SK-N-SH treated with all-trans-retinoic acid at 6 μM for 48 hours (cell line): ENCODE data around the gene GP1BB.

ENCODE experiments used
- ATAC-seq: fragments of 200-7000 bp; cut with Tn5 transposase; 3 replicates; pipeline ENCODE4 v1.9.1; 2020; ENCODE audit warnings: mild to moderate bottlenecking, moderate library complexity
- ARNTL ChIP-seq: fragments of 450-650 bp; formaldehyde crosslinking; IDR thresholded peaks from 2 replicates; pipeline ENCODE4 v1.5.0; 2020; ENCODE audit warnings: low read depth, mild to moderate bottlenecking, moderate library complexity, borderline replicate concordance
- BACH2 ChIP-seq: fragments of 250-450 bp; sonication (Bioruptor Pico); IDR thresholded peaks from 2 replicates; pipeline ENCODE4 v1.9.0; 2021; ENCODE audit warnings: mild to moderate bottlenecking, borderline replicate concordance
- CSDC2 ChIP-seq: fragments of 250-450 bp; sonication (Bioruptor Pico); IDR thresholded peaks from 2 replicates; pipeline ENCODE4 v1.5.0; 2020; ENCODE audit warnings: mild to moderate bottlenecking, moderate library complexity
- ESRRG ChIP-seq: fragments of 250-450 bp; sonication (Bioruptor Pico); IDR thresholded peaks from 2 replicates; pipeline ENCODE4 v1.6.1; 2021; ENCODE audit warnings: mild to moderate bottlenecking
- GLIS3 ChIP-seq: fragments of 250-450 bp; sonication (Bioruptor Pico); IDR thresholded peaks from 2 replicates; pipeline ENCODE4 v1.5.0; 2020; ENCODE audit warnings: mild to moderate bottlenecking, moderate library complexity
- ISL1 ChIP-seq: fragments of 250-450 bp; sonication (Bioruptor Pico); IDR thresholded peaks from 2 replicates; pipeline ENCODE4 v2.1.2; 2022; ENCODE audit warnings: mild to moderate bottlenecking, moderate library complexity
- OSR1 ChIP-seq: fragments of 250-450 bp; sonication (Bioruptor Pico); IDR thresholded peaks from 2 replicates; pipeline ENCODE4 v1.8.0; 2022; ENCODE audit warnings: moderate library complexity, mild to moderate bottlenecking, inconsistent platforms
- PPARA ChIP-seq: fragments of 250-450 bp; sonication (Bioruptor Pico); IDR thresholded peaks from 2 replicates; pipeline ENCODE4 v1.5.0; 2020; ENCODE audit warnings: mild to moderate bottlenecking, borderline replicate concordance
- RARB ChIP-seq: fragments of 250-450 bp; sonication (Bioruptor Pico); IDR thresholded peaks from 2 replicates; pipeline ENCODE4 v1.8.0; 2021; ENCODE audit warnings: mild to moderate bottlenecking, moderate library complexity
- SNAI2 ChIP-seq: fragments of 250-450 bp; sonication (Bioruptor Pico); IDR thresholded peaks from 2 replicates; pipeline ENCODE4 v1.5.0; 2020; ENCODE audit warnings: mild to moderate bottlenecking, moderate library complexity
- TOX ChIP-seq: fragments of 250-450 bp; sonication (Bioruptor Pico); IDR thresholded peaks from 2 replicates; pipeline ENCODE4 v1.8.0; 2021; ENCODE audit warnings: mild to moderate bottlenecking, moderate library complexity, borderline replicate concordance
- ZC3H10 ChIP-seq: fragments of 250-450 bp; sonication (Bioruptor Pico); IDR thresholded peaks from 2 replicates; pipeline ENCODE4 v1.5.1; 2021; ENCODE audit warnings: mild to moderate bottlenecking, moderate library complexity
- ZFP3 ChIP-seq: fragments of 250-450 bp; sonication (Bioruptor Pico); IDR thresholded peaks from 2 replicates; pipeline ENCODE4 v1.5.0; 2020; ENCODE audit warnings: mild to moderate bottlenecking, moderate library complexity
- ZFP30 ChIP-seq: fragments of 450-650 bp; formaldehyde crosslinking; IDR thresholded peaks from 2 replicates; pipeline ENCODE4 v1.5.0; 2022; ENCODE audit warnings: mild to moderate bottlenecking, moderate library complexity
- ZNF70 ChIP-seq: fragments of 450-650 bp; formaldehyde crosslinking; IDR thresholded peaks from 2 replicates; pipeline ENCODE4 v1.5.0; 2020; ENCODE audit warnings: mild to moderate bottlenecking, moderate library complexity
- ZNF8 ChIP-seq: fragments of 450-650 bp; formaldehyde crosslinking; IDR thresholded peaks from 2 replicates; pipeline ENCODE4 v1.5.0; 2020; ENCODE audit warnings: mild to moderate bottlenecking, moderate library complexity
- TF ChIP-seq, protein P1 (sequence below): fragments of 250-450 bp; sonication (Bioruptor Pico); IDR thresholded peaks from 2 replicates; pipeline ENCODE4 v1.5.1; 2020; ENCODE audit warnings: low read depth, mild to moderate bottlenecking, moderate library complexity
- TF ChIP-seq, protein P2 (sequence below): fragments of 250-450 bp; sonication (Bioruptor Pico); IDR thresholded peaks from 2 replicates; pipeline ENCODE4 v1.5.1; 2021; ENCODE audit warnings: mild to moderate bottlenecking, moderate library complexity
- TF ChIP-seq, protein P3 (sequence below): fragments of 250-450 bp; sonication (Bioruptor Pico); IDR thresholded peaks from 2 replicates; pipeline ENCODE4 v1.5.0; 2020; ENCODE audit warnings: mild to moderate bottlenecking, moderate library complexity
- TF ChIP-seq, protein P4 (sequence below): fragments of 250-450 bp; sonication (Bioruptor Pico); IDR thresholded peaks from 2 replicates; pipeline ENCODE4 v1.8.0; 2020; ENCODE audit warnings: mild to moderate bottlenecking, moderate library complexity, borderline replicate concordance
- TF ChIP-seq, protein P5 (sequence below): fragments of 250-450 bp; sonication (Bioruptor Pico); IDR thresholded peaks from 2 replicates; pipeline ENCODE4 v1.8.0; 2021; ENCODE audit warnings: low read depth, mild to moderate bottlenecking, moderate library complexity, borderline replicate concordance

GP1BB gene

DNA sequence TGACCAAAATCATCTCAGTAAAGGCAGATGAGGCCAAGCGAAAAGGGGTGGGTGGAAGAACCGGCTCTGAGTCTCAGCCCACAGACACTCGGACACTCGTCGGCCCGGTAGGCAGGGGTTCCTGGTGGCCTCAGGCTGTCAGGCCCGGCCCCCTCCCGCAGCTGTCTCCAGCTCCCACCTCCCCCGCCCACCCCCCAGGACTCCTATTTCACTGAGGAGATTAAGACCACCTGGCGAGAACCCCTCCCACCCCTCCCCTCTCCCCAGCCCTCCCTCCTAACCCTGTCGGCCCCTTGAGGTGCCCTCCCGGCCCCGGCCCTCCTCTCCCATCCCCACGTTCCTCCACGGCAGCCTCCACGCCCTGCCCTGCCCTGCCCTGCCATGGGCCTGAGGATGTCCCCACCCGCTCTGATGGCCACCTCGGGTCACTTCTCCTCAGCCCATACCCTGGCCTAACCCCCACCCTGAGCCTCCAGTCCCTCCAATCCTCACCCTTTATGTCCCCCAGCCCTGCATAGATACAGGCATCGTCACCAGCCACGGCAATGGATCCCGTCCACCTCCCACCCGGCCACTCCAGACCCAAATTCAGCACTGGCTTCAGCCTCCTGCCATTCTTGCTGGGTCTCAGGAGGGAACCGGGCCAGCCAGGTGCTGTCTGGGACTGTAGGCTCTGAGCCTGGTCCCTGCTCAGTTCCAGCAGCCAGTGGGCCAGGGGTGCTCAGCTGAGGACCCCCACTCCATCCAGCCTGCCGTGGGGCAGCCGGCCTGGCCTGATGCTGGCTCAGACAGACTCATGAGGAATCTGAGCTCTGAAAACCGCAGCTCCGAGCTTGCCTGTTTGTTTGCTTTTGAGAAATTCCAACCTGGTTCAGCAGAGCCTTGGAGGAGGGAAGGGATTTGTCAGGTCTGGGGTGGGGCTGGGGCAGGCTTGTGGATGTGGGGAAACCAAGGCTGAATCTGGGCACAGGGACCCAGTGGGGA lies 27.5 kb downstream of the GP1BB start:
- TF ChIP-seq ZNF70 (CRISPR knock-in tag) (no peak), OSR1 (no peak), ZFP30 (no peak), PPARA (no peak), ISL1 (CRISPR knock-in tag) (no peak), CSDC2 (CRISPR knock-in tag) (no peak), TOX (no peak), RARB (no peak), SNAI2 (no peak), ARNTL (CRISPR knock-in tag) (no peak), GLIS3 (no peak), BACH2 (CRISPR knock-in tag) (no peak), ZFP3 (CRISPR knock-in tag) (no peak), ZNF8 (no peak)
- TF ChIP-seq, protein P1, sequence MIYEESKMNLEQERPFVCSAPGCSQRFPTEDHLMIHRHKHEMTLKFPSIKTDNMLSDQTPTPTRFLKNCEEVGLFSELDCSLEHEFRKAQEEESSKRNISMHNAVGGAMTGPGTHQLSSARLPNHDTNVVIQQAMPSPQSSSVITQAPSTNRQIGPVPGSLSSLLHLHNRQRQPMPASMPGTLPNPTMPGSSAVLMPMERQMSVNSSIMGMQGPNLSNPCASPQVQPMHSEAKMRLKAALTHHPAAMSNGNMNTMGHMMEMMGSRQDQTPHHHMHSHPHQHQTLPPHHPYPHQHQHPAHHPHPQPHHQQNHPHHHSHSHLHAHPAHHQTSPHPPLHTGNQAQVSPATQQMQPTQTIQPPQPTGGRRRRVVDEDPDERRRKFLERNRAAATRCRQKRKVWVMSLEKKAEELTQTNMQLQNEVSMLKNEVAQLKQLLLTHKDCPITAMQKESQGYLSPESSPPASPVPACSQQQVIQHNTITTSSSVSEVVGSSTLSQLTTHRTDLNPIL (CRISPR knock-in tag), result no peak
- TF ChIP-seq, protein P2, sequence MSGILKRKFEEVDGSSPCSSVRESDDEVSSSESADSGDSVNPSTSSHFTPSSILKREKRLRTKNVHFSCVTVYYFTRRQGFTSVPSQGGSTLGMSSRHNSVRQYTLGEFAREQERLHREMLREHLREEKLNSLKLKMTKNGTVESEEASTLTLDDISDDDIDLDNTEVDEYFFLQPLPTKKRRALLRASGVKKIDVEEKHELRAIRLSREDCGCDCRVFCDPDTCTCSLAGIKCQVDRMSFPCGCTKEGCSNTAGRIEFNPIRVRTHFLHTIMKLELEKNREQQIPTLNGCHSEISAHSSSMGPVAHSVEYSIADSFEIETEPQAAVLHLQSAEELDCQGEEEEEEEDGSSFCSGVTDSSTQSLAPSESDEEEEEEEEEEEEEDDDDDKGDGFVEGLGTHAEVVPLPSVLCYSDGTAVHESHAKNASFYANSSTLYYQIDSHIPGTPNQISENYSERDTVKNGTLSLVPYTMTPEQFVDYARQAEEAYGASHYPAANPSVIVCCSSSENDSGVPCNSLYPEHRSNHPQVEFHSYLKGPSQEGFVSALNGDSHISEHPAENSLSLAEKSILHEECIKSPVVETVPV (CRISPR knock-in tag), result no peak
- TF ChIP-seq, protein P3, sequence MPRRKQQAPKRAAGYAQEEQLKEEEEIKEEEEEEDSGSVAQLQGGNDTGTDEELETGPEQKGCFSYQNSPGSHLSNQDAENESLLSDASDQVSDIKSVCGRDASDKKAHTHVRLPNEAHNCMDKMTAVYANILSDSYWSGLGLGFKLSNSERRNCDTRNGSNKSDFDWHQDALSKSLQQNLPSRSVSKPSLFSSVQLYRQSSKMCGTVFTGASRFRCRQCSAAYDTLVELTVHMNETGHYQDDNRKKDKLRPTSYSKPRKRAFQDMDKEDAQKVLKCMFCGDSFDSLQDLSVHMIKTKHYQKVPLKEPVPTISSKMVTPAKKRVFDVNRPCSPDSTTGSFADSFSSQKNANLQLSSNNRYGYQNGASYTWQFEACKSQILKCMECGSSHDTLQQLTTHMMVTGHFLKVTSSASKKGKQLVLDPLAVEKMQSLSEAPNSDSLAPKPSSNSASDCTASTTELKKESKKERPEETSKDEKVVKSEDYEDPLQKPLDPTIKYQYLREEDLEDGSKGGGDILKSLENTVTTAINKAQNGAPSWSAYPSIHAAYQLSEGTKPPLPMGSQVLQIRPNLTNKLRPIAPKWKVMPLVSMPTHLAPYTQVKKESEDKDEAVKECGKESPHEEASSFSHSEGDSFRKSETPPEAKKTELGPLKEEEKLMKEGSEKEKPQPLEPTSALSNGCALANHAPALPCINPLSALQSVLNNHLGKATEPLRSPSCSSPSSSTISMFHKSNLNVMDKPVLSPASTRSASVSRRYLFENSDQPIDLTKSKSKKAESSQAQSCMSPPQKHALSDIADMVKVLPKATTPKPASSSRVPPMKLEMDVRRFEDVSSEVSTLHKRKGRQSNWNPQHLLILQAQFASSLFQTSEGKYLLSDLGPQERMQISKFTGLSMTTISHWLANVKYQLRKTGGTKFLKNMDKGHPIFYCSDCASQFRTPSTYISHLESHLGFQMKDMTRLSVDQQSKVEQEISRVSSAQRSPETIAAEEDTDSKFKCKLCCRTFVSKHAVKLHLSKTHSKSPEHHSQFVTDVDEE (CRISPR knock-in tag), result no peak
- TF ChIP-seq, protein P4, sequence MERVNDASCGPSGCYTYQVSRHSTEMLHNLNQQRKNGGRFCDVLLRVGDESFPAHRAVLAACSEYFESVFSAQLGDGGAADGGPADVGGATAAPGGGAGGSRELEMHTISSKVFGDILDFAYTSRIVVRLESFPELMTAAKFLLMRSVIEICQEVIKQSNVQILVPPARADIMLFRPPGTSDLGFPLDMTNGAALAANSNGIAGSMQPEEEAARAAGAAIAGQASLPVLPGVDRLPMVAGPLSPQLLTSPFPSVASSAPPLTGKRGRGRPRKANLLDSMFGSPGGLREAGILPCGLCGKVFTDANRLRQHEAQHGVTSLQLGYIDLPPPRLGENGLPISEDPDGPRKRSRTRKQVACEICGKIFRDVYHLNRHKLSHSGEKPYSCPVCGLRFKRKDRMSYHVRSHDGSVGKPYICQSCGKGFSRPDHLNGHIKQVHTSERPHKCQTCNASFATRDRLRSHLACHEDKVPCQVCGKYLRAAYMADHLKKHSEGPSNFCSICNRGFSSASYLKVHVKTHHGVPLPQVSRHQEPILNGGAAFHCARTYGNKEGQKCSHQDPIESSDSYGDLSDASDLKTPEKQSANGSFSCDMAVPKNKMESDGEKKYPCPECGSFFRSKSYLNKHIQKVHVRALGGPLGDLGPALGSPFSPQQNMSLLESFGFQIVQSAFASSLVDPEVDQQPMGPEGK (CRISPR knock-in tag), result no peak
- ATAC-seq, result no peak

DNA sequence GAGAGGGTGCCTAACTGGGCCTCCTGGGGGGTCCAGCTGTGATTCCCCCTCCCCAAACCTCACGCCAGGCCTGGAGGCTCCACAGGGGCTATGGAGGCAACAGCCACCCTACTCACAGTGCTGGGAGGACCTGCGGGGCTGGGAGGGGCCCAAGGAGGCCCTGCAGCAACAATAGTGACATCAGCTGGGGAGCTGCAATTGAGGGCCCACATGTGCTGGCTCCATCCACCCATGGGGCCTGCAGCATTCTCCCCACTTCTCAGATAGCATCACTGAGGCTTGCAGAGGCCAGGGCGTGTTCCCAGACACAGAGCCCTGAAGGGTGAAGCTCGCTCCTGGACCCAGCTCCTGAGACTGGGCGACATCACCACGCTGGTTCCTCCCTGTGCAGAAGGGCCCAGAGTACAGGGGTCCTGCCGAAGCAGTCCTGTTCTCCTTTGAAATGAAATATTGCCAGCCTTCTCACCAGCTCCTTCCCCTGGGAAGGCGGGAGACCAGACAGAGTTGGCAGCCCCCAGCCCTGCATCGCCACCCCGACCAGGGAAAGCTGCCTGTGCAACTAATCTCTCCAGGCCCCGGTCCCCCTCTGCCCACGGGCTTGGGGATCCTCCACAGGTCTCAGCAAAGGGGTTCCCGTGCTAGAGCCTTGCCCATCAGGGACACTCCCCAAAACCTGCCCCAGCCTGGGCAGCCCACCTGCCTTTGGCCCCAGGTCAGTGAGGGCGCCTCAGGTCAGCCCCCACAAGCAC lies 28.3 kb downstream of the GP1BB start:
- ATAC-seq, result no peak
- TF ChIP-seq CSDC2 (CRISPR knock-in tag) (no peak), OSR1 (no peak), ARNTL (CRISPR knock-in tag) (no peak), ZFP3 (CRISPR knock-in tag) (no peak), SNAI2 (no peak), TOX (no peak), PPARA (no peak), ZFP30 (no peak)

DNA sequence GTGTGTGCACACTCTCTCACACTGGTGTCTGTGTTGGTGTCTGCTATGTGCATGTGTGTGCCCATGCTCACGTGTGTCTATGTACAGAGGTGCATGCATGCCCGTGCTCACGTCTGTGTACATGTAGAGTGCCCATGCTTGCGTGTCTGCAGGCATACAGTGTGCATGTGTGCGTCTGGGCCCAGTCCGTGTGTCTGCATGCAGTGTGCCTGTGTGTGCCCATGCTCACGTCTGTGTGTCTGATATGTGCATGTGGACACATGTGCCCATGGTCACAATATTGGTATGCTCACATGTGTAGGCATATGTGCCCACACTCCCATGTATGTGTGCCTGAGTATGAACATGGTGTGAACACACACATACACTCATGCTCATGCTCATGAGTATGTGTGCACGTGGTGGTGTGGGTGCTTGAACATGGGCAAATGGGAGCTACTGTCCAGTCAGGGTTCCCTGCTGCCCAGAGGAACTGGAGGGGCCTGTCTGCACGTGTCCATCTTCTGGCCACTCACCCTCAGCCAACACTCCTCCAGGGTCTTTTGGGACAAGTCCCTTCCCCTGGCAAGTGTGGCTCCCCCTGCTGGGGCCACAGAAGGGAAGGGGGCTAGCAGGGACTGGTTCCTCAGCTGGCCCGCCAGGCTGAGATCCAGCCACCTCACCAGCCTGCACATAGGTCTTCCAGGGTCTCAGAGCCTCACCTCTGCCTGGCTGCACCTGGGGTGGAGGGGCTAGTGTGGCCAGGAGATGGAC lies 29.9 kb downstream of the GP1BB start:
- TF ChIP-seq GLIS3 (no peak), RARB (no peak), ESRRG (no peak), ZFP3 (CRISPR knock-in tag) (no peak), BACH2 (CRISPR knock-in tag) (no peak), ZC3H10 (CRISPR knock-in tag) (no peak), CSDC2 (CRISPR knock-in tag) (no peak), TOX (no peak)
- TF ChIP-seq, protein P5, sequence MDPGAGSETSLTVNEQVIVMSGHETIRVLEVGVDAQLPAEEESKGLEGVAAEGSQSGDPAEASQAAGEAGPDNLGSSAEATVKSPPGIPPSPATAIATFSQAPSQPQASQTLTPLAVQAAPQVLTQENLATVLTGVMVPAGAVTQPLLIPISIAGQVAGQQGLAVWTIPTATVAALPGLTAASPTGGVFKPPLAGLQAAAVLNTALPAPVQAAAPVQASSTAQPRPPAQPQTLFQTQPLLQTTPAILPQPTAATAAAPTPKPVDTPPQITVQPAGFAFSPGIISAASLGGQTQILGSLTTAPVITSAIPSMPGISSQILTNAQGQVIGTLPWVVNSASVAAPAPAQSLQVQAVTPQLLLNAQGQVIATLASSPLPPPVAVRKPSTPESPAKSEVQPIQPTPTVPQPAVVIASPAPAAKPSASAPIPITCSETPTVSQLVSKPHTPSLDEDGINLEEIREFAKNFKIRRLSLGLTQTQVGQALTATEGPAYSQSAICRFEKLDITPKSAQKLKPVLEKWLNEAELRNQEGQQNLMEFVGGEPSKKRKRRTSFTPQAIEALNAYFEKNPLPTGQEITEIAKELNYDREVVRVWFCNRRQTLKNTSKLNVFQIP, result no peak
- TF ChIP-seq, protein P4 (CRISPR knock-in tag), result no peak
- TF ChIP-seq, protein P2 (CRISPR knock-in tag), result no peak
- ATAC-seq, result no peak
